ENCODE measurements around the gene PTPRN2. TPM values are rescaled to one million over a fixed set of nuclear protein-coding genes. Genes with fewer than 3 reads are reported as not detected.

PTPRN2 gene
- total and polyA plus RNA-seq, 9 of the 15 experiments (the other 6 are each of a cell fraction or from before 2014, with no cell fraction given) = not detected

GRCh38 chr7:158187694-158187994 lies 400.0 kb downstream of the PTPRN2 start (continued):
- TF ChIP-seq SAFB2 (IDR thresholded peaks at IDR 0.05; ENCODE audit: borderline replicate concordance, low read depth, low read length, severe bottlenecking) (no peak), TEAD4 (IDR thresholded peaks at IDR 0.05; ENCODE audit: low read length) (no peak), TEAD4 (CRISPR knock-in tag; IDR thresholded peaks at IDR 0.05; ENCODE audit: borderline replicate concordance) (no peak), DMBX1 (CRISPR knock-in tag; IDR thresholded peaks at IDR 0.05; ENCODE audit: borderline replicate concordance) (no peak), TBL1XR1 (IDR thresholded peaks at IDR 0.05; ENCODE audit: low read length in 2 of 2) (no peak), CUX1 (CRISPR knock-in tag; IDR thresholded peaks at IDR 0.05) (no peak), SMAD2 (IDR thresholded peaks at IDR 0.05; ENCODE audit: low read depth, low read length) (no peak)
